ENCODE results near the gene TC2N. TPM values are rescaled to one million over a fixed set of nuclear protein-coding genes. Genes with fewer than 3 reads are reported as not detected.

The TC2N gene
- total RNA-seq, 1 experiment from 2014 or later, result 7.7 TPM

DNA sequence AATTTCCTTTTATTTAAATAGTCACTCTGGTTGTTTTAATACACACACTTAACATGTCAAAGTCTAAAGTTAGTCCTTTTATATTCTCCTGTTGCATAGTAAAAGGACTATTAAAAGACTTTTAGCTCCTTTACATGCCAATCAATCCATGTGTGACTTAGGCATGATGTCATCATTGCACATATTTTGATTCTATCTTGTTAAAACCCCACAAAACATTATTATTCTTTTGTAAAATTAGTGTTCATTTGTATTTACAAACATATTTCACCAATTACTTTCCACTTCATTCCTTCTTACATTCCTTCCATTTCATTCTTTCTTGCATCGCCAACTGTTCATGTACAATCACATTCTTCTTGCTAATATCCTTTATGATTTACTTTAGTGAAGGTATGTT, 39.6 kb downstream of the TC2N start:
- intact Hi-C loops (cut with micrococcal nuclease; ENCODE audit: unreplicated experiment), result no loop called here

DNA sequence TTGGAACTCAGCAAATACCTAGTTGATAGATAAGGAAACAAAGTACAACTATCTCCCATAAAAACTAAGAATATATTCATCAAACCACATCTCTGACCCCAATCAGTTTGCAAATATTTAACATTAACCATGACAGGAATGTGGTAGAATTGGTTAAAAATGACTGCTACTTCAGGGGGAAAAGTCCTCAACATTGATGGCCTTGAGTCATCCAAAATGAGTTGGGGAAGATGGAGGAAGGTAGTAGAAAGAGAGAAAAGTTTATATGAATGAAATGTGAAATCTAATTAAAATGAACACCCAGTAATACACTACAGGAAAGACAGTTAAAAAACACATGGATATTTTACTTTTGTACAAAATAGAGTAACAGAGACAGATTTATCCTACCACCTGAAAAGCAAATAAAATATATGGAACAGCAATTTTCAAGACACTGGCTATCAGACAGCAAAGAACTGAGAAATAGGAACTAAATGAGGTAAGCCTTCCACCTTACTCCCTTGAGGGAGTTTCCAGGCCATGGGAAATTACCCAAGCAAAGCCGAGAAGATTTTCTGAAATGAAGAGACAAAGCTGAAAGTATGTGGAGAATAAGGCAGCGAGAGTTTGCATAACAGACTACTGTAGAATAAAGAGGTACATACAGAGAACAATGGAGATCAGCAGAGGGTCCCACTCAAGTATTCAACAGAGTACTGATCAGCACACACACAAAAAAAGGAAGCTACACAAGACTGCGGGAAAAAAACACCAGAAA, 49.6 kb downstream of the TC2N start:
- H3K4me2 ChIP-seq, result no peak overlapping the region

More for the DNA sequence above, 39.6 kb downstream of the TC2N start:
- Histone ChIP-seq H3K4me1 (replicated peaks; ENCODE audit: insufficient read depth) (peaks cover 20% of the 10 kb centered on the region), H2AFZ (no peak overlapping the region), H3K4me2 (no peak overlapping the region), H3F3A (ENCODE audit: insufficient read depth, low read depth) (peaks cover 4% of the 10 kb centered on the region; the same call in 1 of the 2 replicates), H3K9me2 (ENCODE audit: insufficient read depth) (no peaks in the 10 kb centered on the region), H4K20me1 (ENCODE audit: insufficient read depth) (no peaks in the 10 kb centered on the region), H3K27me3 (ENCODE audit: insufficient read depth, low read depth) (no peaks in the 10 kb centered on the region), H3K36me3 (ENCODE audit: low read depth) (no peaks in the 10 kb centered on the region), H3K4me3 (no peak overlapping the region), H3K9me3 (ENCODE audit: insufficient read depth, low read depth) (no peaks in the 10 kb centered on the region), H3K27ac (no peak overlapping the region), H3K79me2 (ENCODE audit: low read depth) (0 out of 2 replicates have a peak, but pooled peaks cover 3% of the 10 kb centered on the region)
- no peak for DNase-seq
- TF ChIP-seq EZH2 (IDR thresholded peaks at IDR 0.05; ENCODE audit: low read depth), result no peak
- TF ChIP-seq, protein P1, sequence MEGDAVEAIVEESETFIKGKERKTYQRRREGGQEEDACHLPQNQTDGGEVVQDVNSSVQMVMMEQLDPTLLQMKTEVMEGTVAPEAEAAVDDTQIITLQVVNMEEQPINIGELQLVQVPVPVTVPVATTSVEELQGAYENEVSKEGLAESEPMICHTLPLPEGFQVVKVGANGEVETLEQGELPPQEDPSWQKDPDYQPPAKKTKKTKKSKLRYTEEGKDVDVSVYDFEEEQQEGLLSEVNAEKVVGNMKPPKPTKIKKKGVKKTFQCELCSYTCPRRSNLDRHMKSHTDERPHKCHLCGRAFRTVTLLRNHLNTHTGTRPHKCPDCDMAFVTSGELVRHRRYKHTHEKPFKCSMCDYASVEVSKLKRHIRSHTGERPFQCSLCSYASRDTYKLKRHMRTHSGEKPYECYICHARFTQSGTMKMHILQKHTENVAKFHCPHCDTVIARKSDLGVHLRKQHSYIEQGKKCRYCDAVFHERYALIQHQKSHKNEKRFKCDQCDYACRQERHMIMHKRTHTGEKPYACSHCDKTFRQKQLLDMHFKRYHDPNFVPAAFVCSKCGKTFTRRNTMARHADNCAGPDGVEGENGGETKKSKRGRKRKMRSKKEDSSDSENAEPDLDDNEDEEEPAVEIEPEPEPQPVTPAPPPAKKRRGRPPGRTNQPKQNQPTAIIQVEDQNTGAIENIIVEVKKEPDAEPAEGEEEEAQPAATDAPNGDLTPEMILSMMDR (conservative IDR thresholded peaks at IDR 0.05), result no peak
- no TSS peak for BruUV-seq (replicated peaks)
- ChIA-PET CTCF (no interaction called here), POLR2A (ENCODE audit: unreplicated experiment) (no interaction called here)

DNA sequence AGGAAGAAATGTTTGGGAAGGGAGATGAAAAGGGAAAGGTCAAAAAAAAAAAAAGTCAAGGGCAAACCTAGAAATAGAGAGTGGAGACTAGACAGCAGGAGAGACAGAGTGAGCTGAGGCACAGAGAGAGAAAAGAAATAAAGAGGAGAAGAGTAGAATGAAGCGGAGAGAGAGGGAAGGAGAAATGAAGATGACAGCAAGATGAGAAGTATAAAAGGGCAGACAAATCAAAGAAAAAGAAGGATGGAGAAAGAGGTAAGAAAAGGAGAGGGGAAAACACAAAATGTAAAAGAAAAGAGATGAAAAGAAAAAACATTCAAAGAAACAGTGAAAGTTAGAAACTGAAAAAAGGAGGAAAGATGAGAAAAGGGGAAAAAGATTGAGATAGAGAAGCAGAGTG, 53.0 kb downstream of the TC2N start:
- H3K4me3 ChIP-seq, result no peak overlapping the region
- BruUV-seq (replicated peaks), result no TSS peak
- no peaks in the 10 kb centered on the region for H3F3A ChIP-seq (ENCODE audit: insufficient read depth, low read depth)
- no peaks in the 10 kb centered on the region for H3K4me1 ChIP-seq (replicated peaks; ENCODE audit: insufficient read depth)
- H3K79me2 ChIP-seq (ENCODE audit: low read depth), result no peaks in the 10 kb centered on the region
- no peak for TF ChIP-seq EZH2 (IDR thresholded peaks at IDR 0.05; ENCODE audit: low read depth)
- TF ChIP-seq, protein P1 (conservative IDR thresholded peaks at IDR 0.05), result no peak
- H3K4me2 ChIP-seq, result no peak overlapping the region
- no peaks in the 10 kb centered on the region for H3K27me3 ChIP-seq (ENCODE audit: insufficient read depth, low read depth)
- ChIA-PET CTCF (no interaction called here), POLR2A (ENCODE audit: unreplicated experiment) (no interaction called here)
- no peak for DNase-seq
- no peaks in the 10 kb centered on the region for H3K9me2 ChIP-seq (ENCODE audit: insufficient read depth)
- no peaks in the 10 kb centered on the region for H4K20me1 ChIP-seq (ENCODE audit: insufficient read depth)
- no peaks in the 10 kb centered on the region; the same call in 1 of the 2 replicates for H3K9me3 ChIP-seq (ENCODE audit: insufficient read depth, low read depth)
- no peak overlapping the region for H2AFZ ChIP-seq
- intact Hi-C loops (cut with micrococcal nuclease; ENCODE audit: unreplicated experiment), result no loop called here
- no peaks in the 10 kb centered on the region for H3K36me3 ChIP-seq (ENCODE audit: low read depth)
- no peak overlapping the region for H3K27ac ChIP-seq

More for the DNA sequence above, 49.6 kb downstream of the TC2N start:
- Histone ChIP-seq H3K27ac (no peak overlapping the region), H3K4me3 (no peak overlapping the region), H2AFZ (no peak overlapping the region), H4K20me1 (ENCODE audit: insufficient read depth) (no peaks in the 10 kb centered on the region), H3K9me3 (ENCODE audit: insufficient read depth, low read depth) (no peaks in the 10 kb centered on the region), H3K27me3 (ENCODE audit: insufficient read depth, low read depth) (no peaks in the 10 kb centered on the region), H3K4me1 (replicated peaks; ENCODE audit: insufficient read depth) (no peaks in the 10 kb centered on the region), H3K79me2 (ENCODE audit: low read depth) (no peaks in the 10 kb centered on the region), H3F3A (ENCODE audit: insufficient read depth, low read depth) (no peaks in the 10 kb centered on the region), H3K36me3 (ENCODE audit: low read depth) (no peaks in the 10 kb centered on the region), H3K9me2 (ENCODE audit: insufficient read depth) (no peaks in the 10 kb centered on the region)
- ChIA-PET POLR2A (ENCODE audit: unreplicated experiment) (no interaction called here), CTCF (no interaction called here)
- no peak for DNase-seq
- intact Hi-C loops (cut with micrococcal nuclease; ENCODE audit: unreplicated experiment), result no loop called here
- no peak for TF ChIP-seq EZH2 (IDR thresholded peaks at IDR 0.05; ENCODE audit: low read depth)
- TF ChIP-seq, protein P1 (conservative IDR thresholded peaks at IDR 0.05), result no peak
- no TSS peak for BruUV-seq (replicated peaks)
